Endothelial cell of umbilical vein (primary cell): ENCODE results near the gene CD300H. TPM values are rescaled to one million over a fixed set of nuclear protein-coding genes. Genes with fewer than 3 reads are reported as not detected.

Experiments
- BruUV-seq: library from RNA; stranded (reverse); fragments of 400-500 nt; replicated peaks from 2 replicates; lab custom pipeline; 2021; lab: Mats Ljungman, UMichigan
- CTCF ChIA-PET: fragments of 300-600, 350-600 bp; sonication (Branson Sonifier 250); formaldehyde crosslinking; loops from one replicate; lab custom pipeline; 2021; ENCODE audit warnings: antibody characterized with exemption, inconsistent platforms; lab: Charles Lee
- POLR2A ChIA-PET: fragments of 300-600, 350-600 bp; sonication (Branson Sonifier 250); formaldehyde crosslinking; loops from one replicate; lab custom pipeline; 2021; ENCODE audit warnings: antibody characterized with exemption, inconsistent platforms; lab: Charles Lee
- DNase-seq: peaks from one replicate; pipeline ENCODE4 v3.0.0-alpha.2; 2011; ENCODE audit warnings: low read depth, low spot score
- FAIRE-seq: peaks from 2 replicates; lab custom pipeline; 2011; peaks lifted over from hg19 to GRCh38; lab: Jason Lieb, UNC
- H2AFZ ChIP-seq: 2 replicates; pipeline ENCODE4 v1.6.0; 2012; ENCODE audit warnings: low read depth, low read length, control low read depth, inconsistent platforms
- H3K27ac ChIP-seq: 2 replicates; pipeline ENCODE4 v1.5.1; 2011; ENCODE audit warnings: low read depth, mild to moderate bottlenecking, control low read depth, low read length, moderate library complexity; ENCODE audit not compliant: insufficient read depth
- H3K27me3 ChIP-seq, 2 experiments: 2 replicates each; pipeline versions ENCODE4 v1.6.0 to v1.6.1; 2011; ENCODE audit warnings: low read length in 2 of 2, mixed read lengths in 1 of 2; ENCODE audit not compliant: control insufficient read depth in 2 of 2, insufficient read depth in 2 of 2
- H3K36me3 ChIP-seq, 2 experiments: 2 replicates in 1 of 2; 3 replicates in 1 of 2; pipeline ENCODE4 v1.5.1; 2011; ENCODE audit warnings: low read length in 2 of 2, mild to moderate bottlenecking in 1 of 2, moderate library complexity in 1 of 2; ENCODE audit not compliant: control insufficient read depth in 2 of 2, insufficient read depth in 2 of 2; ENCODE audit errors: extremely low read depth in 1 of 2
- H3K4me1 ChIP-seq: 3 replicates; pipeline ENCODE4 v1.5.1; 2011; ENCODE audit warnings: mild to moderate bottlenecking, low read length; ENCODE audit not compliant: control insufficient read depth, insufficient read depth; ENCODE audit errors: extremely low read depth
- H3K4me2 ChIP-seq: 2 replicates; pipeline ENCODE4 v1.6.1; 2011; ENCODE audit warnings: low read length, control low read depth, mixed read lengths; ENCODE audit not compliant: insufficient read depth
- H3K4me3 ChIP-seq, 3 experiments: fragments of 200-600 bp in 1 of 3; sonication (generic), shearing (Covaris generic) in 1 of 3; replicated peaks in 1 of 3; 2 replicates each; pipeline ENCODE4 v1.5.1; 2011 to 2016; ENCODE audit warnings: control low read depth in 3 of 3, low read length in 3 of 3, mild to moderate bottlenecking in 2 of 3, inconsistent platforms in 1 of 3, low read depth in 1 of 3, moderate library complexity in 1 of 3; ENCODE audit not compliant: insufficient read depth in 1 of 3
- H3K79me2 ChIP-seq: 2 replicates; pipeline ENCODE4 v1.6.0; 2012; ENCODE audit warnings: low read length, inconsistent platforms; ENCODE audit not compliant: control insufficient read depth, insufficient read depth
- H3K9ac ChIP-seq: replicated peaks from 2 replicates; pipeline ENCODE3; 2011; ENCODE audit warnings: low read length, control low read depth; ENCODE audit not compliant: insufficient read depth; ENCODE audit errors: extremely low read depth
- H3K9me1 ChIP-seq: replicated peaks from 3 replicates; pipeline ENCODE4 v1.6.0; 2011; ENCODE audit warnings: mild to moderate bottlenecking, low read length; ENCODE audit not compliant: control insufficient read depth, insufficient read depth; ENCODE audit errors: extremely low read depth
- H3K9me3 ChIP-seq: replicated peaks from 2 replicates; pipeline ENCODE4 v1.5.1; 2012; ENCODE audit warnings: low read length, inconsistent platforms; ENCODE audit not compliant: control insufficient read depth, insufficient read depth
- H4K20me1 ChIP-seq: replicated peaks from 2 replicates; pipeline ENCODE3; 2011; ENCODE audit warnings: mild to moderate bottlenecking, low read length; ENCODE audit not compliant: control insufficient read depth, insufficient read depth; ENCODE audit errors: extremely low read depth
- EZH2 ChIP-seq: IDR thresholded peaks from 2 replicates; pipeline ENCODE4 v1.6.1; 2012; ENCODE audit warnings: borderline replicate concordance, low read depth, mild to moderate bottlenecking, moderate library complexity, low read length, inconsistent platforms; ENCODE audit not compliant: severe bottlenecking
- FOS ChIP-seq: IDR thresholded peaks from 2 replicates; pipeline ENCODE4 v1.6.1; 2011; ENCODE audit warnings: mild to moderate bottlenecking, low read length, moderate library complexity, borderline replicate concordance; ENCODE audit not compliant: insufficient read depth
- GATA2 ChIP-seq: IDR thresholded peaks from 2 replicates; pipeline ENCODE4 v1.7.0; 2011; ENCODE audit warnings: low read depth, mild to moderate bottlenecking, moderate library complexity, mixed read lengths, low read length; ENCODE audit not compliant: insufficient read length, insufficient read depth
- JUN ChIP-seq: IDR thresholded peaks from 2 replicates; pipeline ENCODE4 v1.6.1; 2011; ENCODE audit warnings: borderline replicate concordance, low read depth; ENCODE audit not compliant: insufficient read length, insufficient read depth
- MYC ChIP-seq: IDR thresholded peaks from one replicate; pipeline ENCODE4 v1.6.1; 2011; ENCODE audit warnings: mild to moderate bottlenecking, low read depth, low read length
- POLR2A ChIP-seq: IDR thresholded peaks from 2 replicates; pipeline ENCODE4 v1.6.1; 2012; ENCODE audit warnings: low read depth, mild to moderate bottlenecking, control low read depth, low read length
- POLR2AphosphoS5 ChIP-seq: IDR thresholded peaks from 2 replicates; pipeline ENCODE4 v1.6.1; 2012; ENCODE audit warnings: low read depth, mild to moderate bottlenecking, control low read depth, low read length, moderate library complexity; ENCODE audit not compliant: insufficient read depth
- dilution Hi-C: fragments of 300-500 bp; cut with MboI; formaldehyde crosslinking; loops from one replicate; pipeline ENCODE4 v1.15.0; 2019; ENCODE audit warnings: low sequenced_read_pairs; ENCODE audit not compliant: extremely low pct_ligation_motif_present
- intact Hi-C: fragments of 100-400 bp; cut with micrococcal nuclease; formaldehyde crosslinking; loops from one replicate; pipeline ENCODE4 v1.10.0; 2022
- polyA plus RNA-seq, 4 experiments: library from polyadenylated mRNA; depleted of rRNA in 3 of 4; stranded (reverse) in 3 of 4; unstranded in 1 of 4; fragments of >200 nt; gene quantifications; 2 replicates each; pipeline versions ENCODE4 v1.2.1 to v1.2.3, GENCODE V29; 2011 to 2012; ENCODE audit warnings: missing spikeins in 1 of 4
- total RNA-seq: library from RNA; stranded (reverse); gene quantifications from 2 replicates; pipeline ENCODE4 v1.2.3, GENCODE V29; 2021
- TF ChIP-seq, protein P1 (sequence below), 2 donors: IDR thresholded peaks; 1 replicate in 1 of 2; 2 replicates in 1 of 2; pipeline ENCODE4 v1.5.1; 2011; ENCODE audit warnings: low read length in 2 of 2, mild to moderate bottlenecking in 2 of 2, moderate library complexity in 2 of 2, control low read depth in 1 of 2, inconsistent platforms in 1 of 2, low read depth in 1 of 2; ENCODE audit not compliant: insufficient read depth in 1 of 2; ENCODE audit errors: extremely low read depth in 1 of 2
- TF ChIP-seq, protein P2 (sequence below): IDR thresholded peaks from 2 replicates; pipeline ENCODE4 v1.6.1; 2011; ENCODE audit not compliant: insufficient read depth, insufficient read length

CD300H gene
- total and polyA plus RNA-seq, 2 donors (not counting 3 experiments of a cell fraction or from before 2014, with no cell fraction given) = not detected

DNA sequence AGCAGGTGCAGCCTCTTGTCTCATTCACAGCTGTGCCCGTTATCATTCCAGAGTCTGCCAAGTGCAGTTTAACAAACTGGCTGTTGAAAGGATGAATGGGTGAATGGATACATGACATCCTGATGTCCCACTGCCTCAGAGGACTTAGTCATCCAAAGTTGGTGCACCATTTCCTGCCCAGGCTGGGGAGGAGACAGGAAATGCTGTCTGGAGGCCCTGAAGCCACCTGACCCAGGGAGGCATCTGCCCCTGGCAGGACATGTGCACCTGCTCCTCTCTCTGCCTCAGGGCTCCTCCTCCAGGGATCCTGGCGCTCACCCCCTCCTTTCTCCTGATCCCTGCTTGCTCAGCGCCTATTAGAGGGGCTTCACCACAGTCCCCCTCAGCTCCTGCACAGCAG is 19.6 kb downstream of the CD300H start:
- Histone ChIP-seq H3K4me2 (no peak overlapping the region), H2AFZ (no peak overlapping the region), H3K9ac (no peak overlapping the region), H4K20me1 (no peaks in the 10 kb centered on the region), H3K79me2 (no peaks in the 10 kb centered on the region), H3K27ac (no peak overlapping the region), H3K9me3 (no peaks in the 10 kb centered on the region), H3K27me3 (no peaks in the 10 kb centered on the region), H3K4me1 (no peaks in the 10 kb centered on the region), H3K36me3 (no peaks in the 10 kb centered on the region), H3K9me1 (no peaks in the 10 kb centered on the region), H3K4me3 (no peak overlapping the region)
- BruUV-seq = no TSS peak
- CTCF ChIA-PET = no interaction called here
- dilution Hi-C loops = no loop called here
- DNase-seq (no peak), FAIRE-seq (no peak)
- TF ChIP-seq, protein P1, sequence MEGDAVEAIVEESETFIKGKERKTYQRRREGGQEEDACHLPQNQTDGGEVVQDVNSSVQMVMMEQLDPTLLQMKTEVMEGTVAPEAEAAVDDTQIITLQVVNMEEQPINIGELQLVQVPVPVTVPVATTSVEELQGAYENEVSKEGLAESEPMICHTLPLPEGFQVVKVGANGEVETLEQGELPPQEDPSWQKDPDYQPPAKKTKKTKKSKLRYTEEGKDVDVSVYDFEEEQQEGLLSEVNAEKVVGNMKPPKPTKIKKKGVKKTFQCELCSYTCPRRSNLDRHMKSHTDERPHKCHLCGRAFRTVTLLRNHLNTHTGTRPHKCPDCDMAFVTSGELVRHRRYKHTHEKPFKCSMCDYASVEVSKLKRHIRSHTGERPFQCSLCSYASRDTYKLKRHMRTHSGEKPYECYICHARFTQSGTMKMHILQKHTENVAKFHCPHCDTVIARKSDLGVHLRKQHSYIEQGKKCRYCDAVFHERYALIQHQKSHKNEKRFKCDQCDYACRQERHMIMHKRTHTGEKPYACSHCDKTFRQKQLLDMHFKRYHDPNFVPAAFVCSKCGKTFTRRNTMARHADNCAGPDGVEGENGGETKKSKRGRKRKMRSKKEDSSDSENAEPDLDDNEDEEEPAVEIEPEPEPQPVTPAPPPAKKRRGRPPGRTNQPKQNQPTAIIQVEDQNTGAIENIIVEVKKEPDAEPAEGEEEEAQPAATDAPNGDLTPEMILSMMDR (IDR thresholded peaks at IDR 0.05; ENCODE audit: extremely low read depth in 1 of 2, insufficient read depth in 1 of 2, low read depth in 1 of 2, low read length in 2 of 2) = no peak
- TF ChIP-seq EZH2 (no peak), GATA2 (no peak), FOS (no peak), MYC (no peak), POLR2A (no peak), JUN (no peak), POLR2AphosphoS5 (no peak)
- TF ChIP-seq, protein P2, sequence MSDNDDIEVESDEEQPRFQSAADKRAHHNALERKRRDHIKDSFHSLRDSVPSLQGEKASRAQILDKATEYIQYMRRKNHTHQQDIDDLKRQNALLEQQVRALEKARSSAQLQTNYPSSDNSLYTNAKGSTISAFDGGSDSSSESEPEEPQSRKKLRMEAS = no peak
- intact Hi-C loops = no loop called here
- POLR2A ChIA-PET = no interaction called here
